Dedifferentiated amniotic fluid mesenchymal stem cell (primary cell): Measurements from ENCODE around the gene TTLL9.
"Not testable (repeated sequence)": the region's sequence is repeated elsewhere in the genome, so short reads cannot be mapped to it uniquely, and the experiment has no call there.

Experiments
- DNase-seq: peaks from one replicate; pipeline ENCODE4 v3.0.0-alpha.2; 2016; ENCODE audit errors: extremely low spot score

TTLL9 gene

GRCh38 chr20:31919410-31920155 is 49.1 kb downstream of the TTLL9 start:
- DNase-seq, result no peak

- DNase-seq, result no peak
Measured at GRCh38 chr20:31920275-31920855, 49.9 kb downstream of the TTLL9 start.

- not testable (repeated sequence) for DNase-seq
Measured at GRCh38 chr20:31921480-31921879, 51.0 kb downstream of the TTLL9 start.

DNA sequence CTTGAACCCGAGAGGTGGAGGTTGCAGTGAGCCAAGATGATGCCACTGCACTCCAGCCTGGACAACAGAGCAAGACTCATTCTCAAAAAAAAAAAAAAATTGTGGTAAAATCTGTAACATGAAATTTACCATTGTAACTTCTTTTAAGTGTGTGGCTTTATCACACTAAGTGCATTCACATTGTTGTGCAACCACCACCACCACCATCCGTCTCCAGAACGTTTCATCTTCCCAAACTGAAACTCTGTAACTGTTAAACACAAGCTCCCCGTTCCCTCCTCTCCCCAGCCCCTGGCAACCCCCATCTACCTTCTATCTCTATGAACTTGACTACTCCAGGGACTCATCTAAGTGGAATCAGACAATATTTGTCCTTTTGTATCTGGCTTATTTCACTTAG is 51.7 kb downstream of the TTLL9 start:
- DNase-seq, result no peak

- DNase-seq, result no peak
Measured at GRCh38 chr20:31922588-31922987, 52.2 kb downstream of the TTLL9 start.

- no peak for DNase-seq
Measured at GRCh38 chr20:31923388-31924331, 53.2 kb downstream of the TTLL9 start.

GRCh38 chr20:31924561-31924960 is 54.1 kb downstream of the TTLL9 start:
- no peak for DNase-seq

- no peak for DNase-seq
Measured at GRCh38 chr20:31925631-31926030, 55.2 kb downstream of the TTLL9 start.

DNA sequence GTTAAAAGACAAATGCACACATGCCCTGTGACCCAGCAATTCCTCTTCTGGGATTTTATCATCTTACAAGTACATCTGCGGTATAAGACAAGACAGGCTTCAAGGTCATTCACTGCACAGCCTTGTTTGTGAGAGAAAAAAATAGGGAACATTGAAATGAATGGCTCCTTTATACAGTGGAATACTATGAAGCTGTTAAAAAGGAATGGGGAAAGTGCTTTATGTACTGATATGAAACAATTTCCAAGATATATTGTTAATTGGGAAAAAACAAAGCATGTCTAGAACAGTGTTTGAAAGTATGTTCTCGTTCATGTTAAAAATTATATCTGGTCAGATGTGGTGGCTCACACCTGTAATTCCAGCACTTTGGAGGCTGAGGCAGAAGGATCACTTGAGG is 56.1 kb downstream of the TTLL9 start:
- no peak for DNase-seq

DNA sequence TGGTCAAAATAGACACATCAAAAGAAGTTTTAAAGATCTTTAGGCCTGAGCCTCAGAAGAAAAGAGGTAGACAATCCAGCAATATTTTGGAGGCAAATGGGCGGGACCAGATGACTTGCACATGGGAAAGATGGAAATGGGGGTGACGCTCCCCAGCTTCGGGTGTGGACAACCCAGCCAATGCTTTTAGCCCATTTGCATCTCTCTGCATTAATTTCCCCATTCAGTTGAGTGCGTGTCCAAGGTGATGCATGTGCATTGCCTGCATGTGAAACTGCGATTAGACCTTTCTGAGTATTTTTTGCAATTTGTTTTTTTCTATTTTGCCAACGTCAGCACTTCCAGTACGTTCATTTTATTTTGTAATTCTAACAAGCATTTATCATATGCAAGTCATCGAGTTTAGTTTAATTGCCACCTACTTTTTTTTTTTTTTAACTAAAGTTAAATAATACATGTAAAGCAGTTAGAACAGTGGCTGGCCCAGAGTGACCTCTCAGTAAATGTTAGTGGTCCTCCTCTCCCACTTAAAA is 57.3 kb downstream of the TTLL9 start:
- DNase-seq, result no peak

- DNase-seq, result not testable (repeated sequence)
Measured at GRCh38 chr20:31929631-31930030, 59.2 kb downstream of the TTLL9 start.

DNA sequence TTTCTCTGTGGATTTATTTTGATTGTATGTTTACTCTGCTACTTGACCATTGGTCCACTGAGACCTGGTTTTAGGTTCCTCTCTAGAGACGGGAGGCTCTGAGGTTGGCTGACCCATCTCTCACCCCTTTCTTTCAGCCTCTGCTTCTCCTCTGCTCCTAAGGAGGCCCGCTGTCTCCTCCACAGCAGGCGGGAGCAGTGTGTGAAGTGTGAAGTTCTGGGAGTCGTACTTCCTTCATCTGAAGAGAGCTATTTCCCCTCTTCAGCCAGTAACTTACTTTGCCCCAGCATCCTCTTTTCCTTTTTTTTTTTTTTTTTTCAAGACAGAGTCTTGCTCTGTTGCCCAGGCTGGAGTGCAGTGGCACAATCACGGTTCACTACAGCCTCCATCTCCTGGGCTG is 60.3 kb downstream of the TTLL9 start:
- DNase-seq, result no peak

- DNase-seq, result no peak
Measured at GRCh38 chr20:31933698-31934097, 63.3 kb downstream of the TTLL9 start.

- DNase-seq, result no peak
Measured at GRCh38 chr20:31934491-31934890, 64.1 kb downstream of the TTLL9 start.

DNA sequence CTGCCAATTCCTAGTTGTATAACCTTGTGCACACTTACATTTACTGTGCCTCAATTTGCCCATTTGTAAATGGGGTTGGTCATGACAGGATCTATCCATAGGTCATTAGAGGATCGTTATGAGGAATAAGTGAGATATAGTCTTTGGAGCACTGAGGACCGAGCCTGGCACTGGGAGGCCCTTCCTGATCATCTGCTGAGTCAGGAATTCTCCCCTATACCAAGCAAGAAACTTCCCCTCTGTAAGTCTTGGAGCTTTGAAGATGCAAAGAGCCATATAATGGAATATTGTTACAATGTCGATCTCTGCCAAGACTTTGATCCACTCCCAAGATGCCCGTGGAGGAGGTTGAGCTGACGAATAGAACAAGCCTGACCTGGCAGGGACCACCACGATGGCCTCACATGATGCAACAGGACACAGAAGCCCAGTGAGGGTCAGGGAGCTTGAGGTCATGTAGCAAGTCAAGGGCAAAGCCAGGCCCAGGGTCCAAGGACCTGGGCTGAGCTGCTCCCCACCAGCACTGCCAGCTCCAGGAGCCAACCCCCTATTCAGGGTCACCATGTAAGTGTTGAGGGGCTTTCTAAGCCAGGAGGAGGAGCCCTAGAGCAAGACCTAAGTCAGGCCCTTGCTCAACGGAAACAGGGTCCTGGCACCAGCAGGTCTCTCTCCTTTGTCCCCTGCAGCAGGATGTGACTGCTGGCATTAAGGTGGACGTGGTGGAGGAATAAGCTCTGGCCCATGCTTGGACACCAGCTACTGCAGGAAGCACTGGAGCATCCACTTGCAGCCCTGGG is 64.7 kb downstream of the TTLL9 start:
- DNase-seq, result no peak

- DNase-seq, result no peak
Measured at GRCh38 chr20:31936420-31936819, 66.0 kb downstream of the TTLL9 start.

DNA sequence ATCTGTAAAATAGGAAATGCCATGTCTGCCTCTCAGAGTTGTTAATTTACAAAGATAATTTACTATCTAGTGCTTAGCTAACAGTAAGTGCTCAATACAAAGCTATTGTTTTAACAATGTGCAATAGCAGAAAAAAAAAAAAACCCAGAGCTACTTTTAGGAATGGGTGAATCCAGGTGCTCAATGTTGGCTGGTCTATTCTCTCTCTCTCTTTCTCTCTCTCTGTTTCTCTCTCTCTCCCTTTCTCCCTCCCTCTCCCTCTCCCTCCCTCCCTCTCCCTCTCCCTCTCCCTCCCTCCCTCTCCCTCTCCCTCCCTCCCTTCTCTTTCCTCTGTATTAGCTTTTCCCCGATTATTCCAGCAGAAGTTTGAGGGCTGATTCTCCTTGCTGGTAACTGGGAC is 67.4 kb downstream of the TTLL9 start:
- no peak for DNase-seq

DNA sequence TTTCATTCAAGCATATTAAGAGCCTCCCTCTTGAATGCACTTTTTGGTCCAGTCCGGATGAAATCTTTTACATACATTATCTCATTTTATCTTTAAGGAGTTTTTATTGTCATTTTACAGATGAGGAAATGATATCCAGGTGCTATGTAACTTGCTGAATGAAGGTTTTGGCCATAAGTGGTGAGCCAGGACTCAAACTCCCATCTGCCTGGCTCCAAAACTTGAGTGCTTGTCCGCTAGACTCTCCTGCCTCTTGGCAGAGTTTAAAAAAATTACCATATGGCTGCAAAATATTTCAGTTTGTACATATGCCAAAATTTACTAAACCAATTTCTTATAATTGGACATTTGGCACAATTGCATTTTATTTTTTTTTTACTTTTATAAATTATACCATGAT is 69.2 kb downstream of the TTLL9 start:
- no peak for DNase-seq

GRCh38 chr20:31943052-31943471 is 72.6 kb downstream of the TTLL9 start:
- DNase-seq, result no peak

DNA sequence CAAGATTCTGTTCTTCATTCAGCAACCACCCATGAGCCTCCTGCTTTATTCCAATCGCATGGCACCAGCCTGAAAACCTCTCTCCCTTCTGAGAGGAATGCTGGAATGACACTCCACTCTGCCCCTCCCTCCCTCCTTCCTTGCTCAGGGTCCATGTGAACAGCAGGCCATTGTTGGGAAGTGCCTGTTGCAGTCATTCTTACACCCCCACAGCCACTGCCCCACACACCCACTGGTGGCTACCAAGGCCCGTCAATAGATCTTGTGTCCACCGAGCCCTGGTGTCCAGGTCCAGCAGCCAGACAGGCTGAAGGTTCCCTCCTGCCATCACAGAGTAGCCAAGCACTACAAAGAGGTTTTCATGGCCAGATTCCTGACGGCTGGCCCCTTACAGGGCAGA is 74.9 kb downstream of the TTLL9 start:
- no peak for DNase-seq

GRCh38 chr20:31945785-31946184 is 75.4 kb downstream of the TTLL9 start:
- DNase-seq, result no peak
